GM18867 (cell line): ENCODE results near the gene OPHN1.
"Not testable (repeated sequence)": the region's sequence is repeated elsewhere in the genome, so short reads cannot be mapped to it uniquely, and the experiment has no call there.

Source experiments
- ATAC-seq: cut with Tn5 transposase; IDR thresholded peaks from one replicate; pipeline ENCODE4 v1.9.1; 2021; ENCODE audit warnings: mild to moderate bottlenecking, moderate library complexity; ENCODE audit not compliant: unreplicated experiment

Gene OPHN1

DNA sequence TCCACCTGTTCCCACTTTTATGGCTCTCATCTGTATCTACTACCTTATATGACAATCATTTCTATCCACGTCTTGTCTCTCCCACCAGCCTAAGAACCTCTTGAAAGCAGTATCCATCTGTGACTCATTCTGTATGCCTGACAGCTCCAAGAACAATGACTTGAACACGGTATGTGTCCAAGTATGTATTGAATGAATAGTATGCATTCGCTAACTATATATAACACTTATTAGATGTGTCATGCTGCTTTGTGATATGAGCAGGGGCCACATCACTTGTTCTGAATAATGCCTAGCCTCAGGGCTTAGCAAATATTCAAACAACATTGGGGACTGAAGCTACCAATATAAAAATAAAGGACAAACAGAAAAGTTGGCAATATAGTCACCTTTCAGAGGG lies 4.9 kb downstream of the OPHN1 start:
- ATAC-seq: no peak

DNA sequence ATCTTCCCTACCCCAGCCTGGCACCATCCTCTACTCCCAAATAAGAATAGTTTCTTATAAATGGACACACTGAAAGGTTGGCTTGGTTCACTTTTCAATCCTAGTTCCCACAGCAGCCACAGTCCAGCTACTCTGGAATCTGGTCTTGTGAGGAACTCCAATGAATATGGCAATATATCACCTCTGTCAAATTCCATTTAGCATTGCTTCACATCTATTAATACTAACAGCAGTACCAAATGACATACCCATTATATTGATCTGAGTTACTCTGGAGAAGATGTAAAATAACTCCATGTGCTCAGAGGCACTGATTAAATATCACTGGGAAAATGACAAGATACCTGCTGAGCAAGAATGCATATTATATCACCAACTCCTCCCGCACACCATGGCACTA lies 8.6 kb downstream of the OPHN1 start:
- ATAC-seq: no peak

DNA sequence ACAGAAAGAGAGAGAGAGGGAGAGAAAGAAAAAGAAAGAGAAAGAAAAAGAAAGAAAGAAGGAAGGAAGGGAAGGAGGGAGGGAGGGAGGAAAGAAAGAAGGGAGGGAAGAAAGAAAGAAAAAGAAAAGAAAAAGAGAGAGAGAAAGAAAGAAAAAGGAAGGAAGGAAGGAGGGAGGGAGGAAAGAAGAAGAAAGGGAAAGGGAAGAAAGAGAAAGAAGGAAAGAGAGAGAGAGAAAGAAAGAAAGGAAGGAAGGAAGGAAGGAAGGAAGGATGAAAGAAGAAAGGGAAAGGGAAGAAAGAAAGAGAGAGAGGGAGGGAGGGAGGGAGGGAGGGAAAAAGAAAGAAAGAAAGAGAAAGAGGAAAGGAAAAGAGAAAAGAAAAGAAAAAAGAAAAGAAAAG lies 10.8 kb downstream of the OPHN1 start:
- no peak for ATAC-seq

DNA sequence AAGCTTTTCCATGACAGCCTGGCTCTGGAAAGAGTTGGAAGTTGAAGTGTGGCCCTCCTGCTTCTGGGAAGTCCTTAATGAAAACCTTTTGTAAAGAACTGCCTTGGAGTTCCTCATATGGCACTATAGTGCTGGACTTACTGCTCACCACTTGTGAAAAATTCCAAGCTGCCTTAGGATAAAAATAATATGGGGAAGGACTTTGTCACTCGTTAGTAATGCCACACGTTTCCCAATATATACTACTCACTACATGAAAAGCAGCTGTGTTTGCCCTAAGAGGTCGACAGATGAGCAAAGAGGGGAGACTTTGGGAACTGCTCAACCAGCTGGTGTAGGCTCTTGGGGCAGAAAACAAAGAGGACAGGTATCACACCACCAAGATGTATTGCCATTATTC lies 11.7 kb downstream of the OPHN1 start:
- no peak for ATAC-seq

DNA sequence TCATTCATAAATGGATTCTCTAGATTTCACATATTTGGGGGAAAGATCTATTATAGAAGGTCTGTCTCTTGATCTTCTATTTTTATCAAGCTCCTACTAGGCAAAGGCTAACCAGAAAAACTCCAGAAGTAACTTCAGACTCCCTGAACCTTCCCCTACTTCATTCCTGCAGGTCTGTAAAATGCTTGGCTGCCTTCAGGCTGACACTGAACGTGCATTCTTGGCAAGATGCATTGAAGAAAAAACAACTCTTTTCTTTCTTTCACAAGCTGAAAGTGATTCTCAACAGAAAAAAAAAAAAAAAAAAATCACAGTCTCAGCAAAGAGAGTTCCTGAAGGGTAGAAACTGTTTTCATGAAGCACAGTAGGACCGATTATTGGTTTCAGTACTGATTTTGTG lies 12.7 kb downstream of the OPHN1 start:
- ATAC-seq: no peak

DNA sequence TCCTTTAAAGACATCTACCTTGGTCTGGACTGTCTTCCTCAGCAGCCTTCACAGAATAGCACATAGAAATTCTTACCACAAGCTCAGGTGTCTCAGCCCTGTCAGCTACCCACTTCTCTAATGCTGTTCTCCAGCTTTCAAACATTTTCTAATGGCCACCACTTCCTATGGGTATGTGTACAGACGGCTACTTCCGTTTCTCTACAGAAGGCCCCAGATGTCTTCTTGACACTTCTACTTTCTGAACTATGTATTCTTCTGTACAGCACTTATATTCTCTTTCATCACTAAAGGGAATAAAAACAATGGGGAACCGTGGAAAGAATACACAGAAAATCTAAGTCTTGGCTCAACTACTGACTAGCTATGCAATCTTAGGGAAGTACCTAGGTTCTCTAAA lies 13.3 kb downstream of the OPHN1 start:
- peak; percentile 76 for ATAC-seq

DNA sequence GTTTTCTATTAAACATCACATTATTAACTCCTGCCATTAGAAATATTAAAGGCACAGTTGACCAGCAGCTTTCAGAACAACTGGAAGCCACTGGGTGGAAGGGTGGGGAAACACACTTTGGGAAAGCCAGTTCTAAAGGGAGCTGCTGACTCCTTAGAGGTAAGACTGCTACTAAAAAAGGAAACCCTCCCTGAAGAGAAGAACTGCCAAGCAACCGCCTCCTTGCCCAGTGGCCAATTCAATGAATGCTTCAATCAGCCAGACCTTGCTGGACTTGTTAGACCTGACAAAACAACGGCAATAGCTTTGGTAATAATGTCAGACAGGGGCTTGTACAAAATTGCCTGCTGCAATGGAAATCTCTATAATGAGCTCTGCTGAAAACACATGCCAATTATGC lies 15.6 kb downstream of the OPHN1 start:
- ATAC-seq: no peak

DNA sequence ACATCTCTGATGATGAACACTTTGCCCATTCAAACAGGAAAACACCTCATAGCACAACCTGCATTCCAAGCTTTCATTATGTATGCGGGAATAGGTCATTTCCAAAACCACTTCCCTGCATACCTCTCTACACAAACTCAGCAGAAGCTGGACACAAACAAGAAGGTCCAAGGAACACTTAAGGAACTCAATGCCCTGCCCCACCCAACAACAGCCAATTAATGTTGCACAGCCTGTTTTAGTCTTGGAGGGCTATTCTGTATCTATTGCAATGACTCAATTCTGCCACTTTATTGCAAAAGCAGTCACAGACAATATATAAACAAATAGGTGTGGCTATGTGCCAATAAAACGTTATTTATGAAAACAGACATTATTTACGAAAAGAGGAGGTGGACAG lies 16.7 kb downstream of the OPHN1 start:
- no peak for ATAC-seq

DNA sequence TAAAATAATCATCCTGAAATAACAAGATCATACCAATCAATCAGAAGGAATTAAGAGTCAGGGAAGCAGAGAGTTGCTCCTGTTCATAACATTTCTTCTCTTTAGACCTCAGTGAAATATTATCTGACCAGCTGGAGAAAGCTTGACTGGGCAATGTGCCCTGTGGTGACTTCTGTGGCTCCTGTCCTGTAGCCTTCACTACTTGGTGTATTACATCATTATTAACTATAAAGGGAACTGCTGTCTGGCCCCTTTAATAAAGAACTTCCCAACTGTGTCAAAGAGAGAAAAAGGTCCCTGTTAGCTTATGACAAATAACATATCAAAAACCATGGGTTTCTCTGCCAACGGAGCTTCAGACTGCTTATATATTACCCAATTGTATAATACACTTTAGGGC lies 18.0 kb downstream of the OPHN1 start:
- no peak for ATAC-seq

DNA sequence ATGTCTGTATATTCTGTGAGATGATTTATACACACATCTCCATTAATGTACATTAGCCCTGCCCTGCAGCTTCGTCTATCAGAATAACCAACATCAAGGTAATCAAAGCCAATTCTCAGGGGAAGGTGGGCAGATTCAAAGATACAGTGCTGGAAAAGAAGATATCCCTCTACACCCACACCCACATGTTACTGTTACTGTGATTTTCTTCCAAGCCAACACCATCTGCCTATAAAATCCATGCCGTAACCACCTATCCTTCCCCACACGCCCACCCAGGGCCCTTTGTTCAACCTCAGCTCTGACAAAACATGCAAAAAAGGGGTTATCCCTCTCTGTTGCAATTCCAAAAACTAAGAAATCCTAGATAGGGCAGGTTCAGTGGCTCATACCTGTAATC lies 20.0 kb downstream of the OPHN1 start:
- ATAC-seq: no peak

DNA sequence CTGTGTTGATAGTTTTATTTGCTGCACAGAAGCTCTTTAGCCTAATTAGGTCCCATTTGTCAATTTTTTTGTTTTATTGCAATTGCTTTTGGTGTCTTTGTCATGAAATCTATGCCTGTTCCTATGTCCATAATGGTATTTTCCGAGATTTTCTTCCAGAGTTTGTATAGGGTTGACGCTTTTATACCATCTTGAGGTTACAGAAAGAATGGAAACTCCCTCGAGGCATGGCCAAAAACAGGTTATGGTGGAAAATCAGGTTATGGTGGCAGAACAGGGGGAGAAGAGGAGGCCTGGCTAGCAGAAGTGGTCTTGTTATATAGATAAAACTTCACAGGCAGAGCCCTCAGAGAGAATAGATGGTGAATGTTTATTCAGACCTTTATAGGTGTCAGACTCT lies 21.6 kb downstream of the OPHN1 start:
- ATAC-seq: no peak

DNA sequence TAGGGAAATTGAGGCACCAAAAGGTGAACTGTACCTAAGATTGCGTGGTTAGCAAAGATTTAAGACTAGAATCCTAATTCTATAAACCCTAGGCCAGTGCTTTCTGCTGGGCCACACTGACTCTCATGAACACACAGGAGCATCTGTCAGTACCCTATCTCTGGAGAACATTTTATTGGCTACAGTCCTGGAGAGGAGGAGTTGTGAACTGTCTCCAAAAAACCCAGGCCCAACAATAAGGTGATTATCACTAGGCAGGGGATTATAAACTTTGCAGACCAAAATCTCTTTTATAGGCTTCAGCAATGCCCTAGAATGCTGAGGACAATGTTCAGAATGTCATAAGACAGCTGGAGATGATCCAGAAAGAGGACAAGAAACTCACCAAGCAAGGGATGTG lies 24.1 kb downstream of the OPHN1 start:
- ATAC-seq: no peak

DNA sequence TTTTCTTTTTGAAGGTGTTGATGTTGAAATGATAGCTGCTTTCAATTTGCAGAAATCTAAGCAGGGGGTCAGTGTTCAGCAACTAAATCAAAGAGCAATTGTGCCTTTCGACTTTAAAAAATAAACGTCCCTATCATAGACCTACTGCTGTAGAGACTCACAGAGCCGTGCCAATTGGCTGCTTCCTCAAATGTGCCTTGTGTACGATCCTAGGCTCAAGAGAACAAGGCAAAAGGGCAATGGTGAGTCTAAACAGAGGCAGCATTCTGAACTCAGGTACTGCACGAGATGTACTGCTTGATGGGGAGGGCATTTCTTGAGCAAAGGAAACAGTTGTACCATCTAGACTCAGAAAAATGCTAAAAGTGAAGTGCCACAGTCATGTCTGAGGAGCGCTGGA lies 29.8 kb downstream of the OPHN1 start:
- no peak for ATAC-seq

DNA sequence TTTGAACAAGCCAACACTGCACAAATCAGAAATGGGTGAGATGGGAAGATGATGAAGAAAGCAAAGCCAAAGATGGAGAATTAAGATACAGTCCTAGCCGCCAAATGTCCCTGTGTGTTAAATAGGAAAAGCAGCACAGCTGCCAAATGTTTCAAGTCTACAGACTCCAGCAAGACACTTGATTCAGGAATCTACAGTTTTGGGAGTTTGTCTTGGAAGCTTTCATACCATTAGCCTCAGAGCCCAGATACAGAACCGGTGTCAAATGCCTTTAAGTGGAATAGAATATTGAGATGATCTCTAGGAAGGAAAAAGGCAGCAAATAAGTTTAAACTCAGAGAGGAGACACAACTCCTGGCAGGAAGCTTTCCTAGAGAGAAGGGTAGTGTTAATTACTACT lies 30.3 kb downstream of the OPHN1 start:
- no peak for ATAC-seq

DNA sequence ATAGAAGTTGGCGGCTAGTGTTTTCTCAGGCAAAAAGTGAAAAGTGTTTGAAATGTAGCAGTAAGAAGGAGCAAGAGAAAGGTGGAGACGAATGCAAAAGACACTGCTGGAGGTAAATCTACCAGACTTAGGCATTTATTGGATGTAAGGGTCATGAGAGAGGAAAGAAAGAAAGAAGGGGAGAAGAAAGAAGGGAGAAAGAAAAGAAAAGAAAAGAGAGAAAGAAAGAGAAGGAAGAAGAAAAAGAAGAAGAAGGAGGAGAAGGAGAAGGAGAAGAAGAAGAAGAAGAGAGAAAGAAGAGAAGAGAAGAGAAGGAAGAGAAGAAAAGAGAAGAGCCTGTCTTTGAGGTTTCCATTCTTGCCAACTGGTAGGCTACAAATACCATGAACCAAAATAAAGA lies 31.2 kb downstream of the OPHN1 start:
- no peak for ATAC-seq

DNA sequence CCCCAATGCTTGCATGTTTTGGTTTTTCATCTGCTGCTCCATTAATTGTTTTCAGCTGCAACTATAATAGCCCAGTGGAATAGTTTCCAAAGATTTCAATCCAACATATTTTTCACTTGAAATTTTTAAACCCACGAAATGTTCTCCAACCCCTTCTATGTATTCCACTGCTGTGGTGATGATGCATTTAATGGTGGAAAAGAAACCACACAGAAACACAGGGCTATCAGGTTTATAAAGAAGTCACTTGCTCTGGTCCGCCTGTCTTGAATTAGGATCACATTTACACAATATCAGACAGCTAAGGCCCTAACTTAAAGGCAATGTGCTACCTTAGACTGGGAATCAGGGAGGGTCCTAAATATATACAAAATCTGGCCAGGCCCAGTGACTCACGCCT lies 35.0 kb downstream of the OPHN1 start:
- ATAC-seq: no peak

DNA sequence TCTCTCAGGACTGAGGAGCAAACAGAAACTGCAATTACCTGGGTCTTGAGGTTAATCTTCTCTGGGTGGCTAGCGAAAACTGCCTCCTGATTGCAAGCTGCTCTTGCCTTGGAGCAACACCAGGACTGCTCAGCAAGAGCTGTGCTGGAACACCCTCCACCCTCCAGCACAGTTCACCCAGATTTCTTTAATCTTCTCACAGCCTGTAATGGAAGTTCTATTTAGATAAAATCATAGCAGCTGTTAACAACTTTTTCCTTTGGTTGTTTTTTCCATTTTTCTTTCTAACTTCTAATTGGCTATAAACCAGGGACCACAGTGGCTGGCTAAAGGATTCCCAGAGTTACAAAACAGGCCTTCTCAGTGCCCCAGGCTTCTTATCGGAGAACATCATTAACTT lies 36.3 kb downstream of the OPHN1 start:
- no peak for ATAC-seq

DNA sequence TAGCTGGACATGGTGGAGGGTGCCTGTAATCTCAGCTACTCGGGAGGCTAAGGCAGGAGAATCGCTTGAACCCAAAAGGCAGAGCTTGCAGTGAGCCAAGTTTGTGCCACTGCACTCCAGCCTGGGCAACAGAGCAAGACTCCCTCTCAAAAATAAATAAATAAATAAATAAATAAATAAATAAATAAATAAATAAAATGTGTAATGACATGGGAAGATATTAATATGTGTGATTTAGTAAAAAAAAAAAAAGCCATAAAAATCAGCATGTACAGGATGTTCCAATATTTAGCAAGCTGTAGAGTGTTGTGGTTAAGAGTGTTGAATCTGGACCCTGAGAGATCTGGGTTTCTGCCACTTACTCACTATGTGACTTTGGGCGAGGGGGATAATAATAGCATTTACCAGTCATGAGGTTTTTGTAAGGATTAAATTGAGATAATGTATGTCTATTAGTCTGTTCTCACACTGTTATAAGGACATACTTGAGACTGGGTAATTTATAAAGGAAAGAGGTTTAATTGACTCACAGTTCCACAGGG lies 43.8 kb downstream of the OPHN1 start:
- ATAC-seq: not testable (repeated sequence)

DNA sequence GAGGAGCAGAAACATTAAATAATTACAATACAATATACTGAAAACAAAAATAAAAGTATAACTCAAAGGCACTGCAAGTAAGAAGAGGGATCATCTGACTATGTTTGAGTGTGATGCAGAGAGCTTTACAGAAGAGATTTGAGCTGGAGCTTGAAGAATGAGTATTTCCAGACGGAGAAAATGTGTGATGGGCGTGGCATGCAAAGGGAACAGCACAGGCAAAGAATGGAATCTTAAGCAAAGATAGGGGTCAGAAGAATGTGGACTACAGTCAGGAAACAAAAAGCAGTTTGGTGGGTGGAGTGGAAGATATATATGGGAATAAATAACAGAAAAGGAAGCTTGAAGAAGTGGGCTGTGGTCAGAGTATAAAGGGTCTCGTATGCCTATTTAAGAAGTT lies 45.5 kb downstream of the OPHN1 start:
- no peak for ATAC-seq

DNA sequence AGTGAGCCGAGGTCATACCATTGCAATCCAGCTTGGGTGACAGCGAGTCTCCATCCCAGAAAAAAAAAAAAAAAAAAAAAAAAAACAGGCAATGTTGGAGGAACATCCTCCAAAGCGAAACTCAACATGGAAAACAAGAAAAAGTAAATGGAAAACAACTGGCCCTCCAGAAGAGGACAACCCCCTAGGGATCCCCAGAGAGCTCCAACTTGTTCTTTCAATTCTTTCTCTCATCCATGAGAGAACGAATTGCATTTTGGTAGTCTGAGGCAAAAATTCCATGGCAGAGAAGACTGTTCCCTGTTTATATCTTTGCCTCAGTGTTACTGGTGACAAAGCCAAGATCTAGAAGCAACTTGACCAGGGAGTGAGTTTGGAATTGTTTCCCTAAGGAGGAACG lies 49.8 kb downstream of the OPHN1 start:
- ATAC-seq: no peak

DNA sequence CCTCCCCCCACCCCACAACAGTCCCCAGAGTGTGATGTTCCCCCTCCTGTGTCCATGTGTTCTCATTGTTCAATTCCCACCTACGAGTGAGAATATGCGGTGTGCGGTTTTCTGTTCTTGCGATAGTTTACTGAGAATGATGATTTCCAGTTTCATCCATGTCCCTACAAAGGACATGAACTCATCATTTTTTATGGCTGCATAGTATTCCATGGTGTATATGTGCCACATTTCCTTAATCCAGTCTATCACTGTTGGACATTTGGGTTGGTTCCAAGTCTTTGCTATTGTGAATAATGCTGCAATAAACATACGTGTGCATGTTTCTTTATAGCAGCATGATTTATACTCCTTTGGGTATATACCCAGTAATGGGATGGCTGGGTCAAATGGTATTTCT lies 55.7 kb downstream of the OPHN1 start:
- not testable (repeated sequence) for ATAC-seq

DNA sequence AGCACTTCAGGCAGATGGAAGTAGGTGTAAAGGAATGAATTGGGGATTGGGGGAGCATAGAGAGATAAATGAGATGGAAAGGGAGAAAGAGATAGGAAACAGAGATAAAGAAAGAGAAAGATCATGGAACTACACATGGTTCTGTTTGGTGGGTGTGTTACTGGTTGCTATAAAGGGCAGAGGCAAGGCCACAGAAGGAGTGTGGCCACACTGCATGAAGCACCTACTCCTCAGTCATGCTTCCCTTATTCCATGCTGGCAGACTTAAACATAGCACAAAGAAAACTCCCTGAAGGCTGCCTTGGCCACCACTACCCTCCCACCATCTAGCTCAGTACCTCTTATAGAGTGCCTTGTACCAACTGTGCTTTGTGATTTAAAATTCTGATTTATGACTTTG lies 56.9 kb downstream of the OPHN1 start:
- ATAC-seq: no peak

DNA sequence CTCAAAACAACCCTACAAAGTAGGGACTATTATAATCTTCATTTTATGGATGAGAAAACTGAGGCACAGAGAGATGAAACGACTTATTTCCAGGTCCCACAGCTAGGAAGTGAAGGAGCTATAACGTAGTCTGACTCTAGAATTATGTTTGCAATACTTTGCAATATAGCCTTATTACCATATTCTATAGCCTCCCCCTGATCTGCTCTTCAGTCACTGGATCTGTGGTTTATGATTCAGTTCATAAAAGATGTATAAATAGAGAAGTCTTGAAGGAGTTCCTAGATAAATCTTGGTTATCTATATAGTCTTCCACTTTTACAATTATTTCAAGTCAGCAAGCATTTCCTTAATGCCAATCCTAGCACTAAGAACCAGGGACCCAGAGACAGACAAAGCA lies 57.5 kb downstream of the OPHN1 start:
- ATAC-seq: no peak

DNA sequence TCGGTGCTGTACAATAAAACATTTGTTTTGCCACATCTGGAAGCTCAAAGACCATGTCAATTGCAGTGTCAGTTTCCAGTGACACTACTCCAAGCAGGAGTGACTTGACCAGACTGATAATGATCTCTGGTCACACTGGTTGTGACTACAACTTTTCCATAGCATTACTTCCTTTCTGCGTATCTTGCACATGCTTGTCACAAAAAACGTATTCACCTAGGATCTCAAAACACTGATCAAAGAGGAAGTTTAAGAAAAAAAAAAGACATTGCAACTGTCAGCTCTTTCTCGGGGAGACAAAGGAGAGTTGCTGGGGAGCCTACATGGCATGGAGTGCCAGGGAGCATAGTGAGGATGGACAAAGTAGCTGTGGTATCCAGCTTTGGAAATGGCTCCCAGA lies 60.6 kb downstream of the OPHN1 start:
- no peak for ATAC-seq
